Retina (tissue), 1 donor: Measurements from ENCODE around the gene HYPK.

ENCODE experiments used
- DNase-seq: peaks from one replicate; pipeline ENCODE4 v3.0.0-alpha.2; 2016

The HYPK gene

GRCh38 chr15:43852607-43853006, 52.2 kb downstream of the HYPK start:
- no peak for DNase-seq
